A204.1 (cell line): ENCODE measurements around the gene DBNL.

Experiments
- FAIRE-seq: peaks from 2 replicates; lab custom pipeline; 2012; peaks lifted over from hg19 to GRCh38; lab: Jason Lieb, UNC

DBNL gene

DNA sequence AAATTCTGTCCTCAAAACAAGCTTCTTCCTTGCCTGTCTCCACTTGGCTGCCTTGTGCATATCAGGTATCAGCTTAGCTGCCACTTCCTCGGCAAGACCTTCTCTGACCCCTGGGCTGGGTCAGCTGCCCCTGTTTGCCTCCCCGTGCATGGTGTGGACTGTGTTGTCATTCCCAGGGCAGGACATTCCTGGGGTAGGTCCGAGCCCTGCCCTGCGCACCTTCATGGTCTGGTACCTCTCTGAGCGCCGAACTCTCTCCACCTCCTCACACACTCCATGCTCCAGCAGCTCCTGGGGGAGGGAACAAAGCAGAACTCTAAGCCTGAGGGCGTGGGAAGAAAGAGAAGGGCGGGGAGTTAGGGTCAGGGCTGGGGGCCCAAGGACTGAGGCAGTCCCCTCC, 34.0 kb downstream of the DBNL start:
- no peak for FAIRE-seq

DNA sequence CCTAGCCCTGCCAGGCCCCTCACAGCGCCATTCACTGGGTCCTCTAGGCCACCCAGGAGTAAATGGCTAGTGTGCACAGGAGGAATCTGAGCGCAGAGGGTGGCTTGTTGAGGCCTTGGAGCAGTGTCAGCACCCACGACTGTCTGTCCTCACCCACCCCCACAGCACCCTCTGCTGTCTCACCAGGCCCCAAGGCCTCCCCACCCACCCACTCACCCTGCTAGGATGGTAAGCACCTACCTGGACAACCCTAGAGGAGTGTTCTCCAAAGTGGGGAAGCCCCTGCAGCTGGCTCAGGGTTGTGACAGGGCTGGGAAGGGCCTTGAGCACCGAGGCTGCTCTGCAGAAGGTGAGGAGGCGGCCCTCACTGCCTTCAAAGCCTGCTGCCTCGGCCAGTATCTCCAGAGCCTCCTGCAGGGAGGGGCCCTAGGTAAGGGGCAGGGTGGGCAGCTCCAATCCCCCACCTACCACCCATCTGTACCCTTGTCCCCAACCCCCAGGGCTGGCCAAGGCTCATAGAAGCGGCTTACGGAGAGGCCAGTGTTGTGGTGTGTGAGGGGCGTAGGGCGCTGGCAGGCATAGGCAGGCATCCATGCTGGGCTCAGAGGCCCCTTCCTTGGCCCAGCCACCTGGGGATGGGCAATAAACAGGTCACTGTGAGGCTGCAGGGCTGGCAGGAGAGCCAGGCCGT, 35.0 kb downstream of the DBNL start:
- no peak for FAIRE-seq

DNA sequence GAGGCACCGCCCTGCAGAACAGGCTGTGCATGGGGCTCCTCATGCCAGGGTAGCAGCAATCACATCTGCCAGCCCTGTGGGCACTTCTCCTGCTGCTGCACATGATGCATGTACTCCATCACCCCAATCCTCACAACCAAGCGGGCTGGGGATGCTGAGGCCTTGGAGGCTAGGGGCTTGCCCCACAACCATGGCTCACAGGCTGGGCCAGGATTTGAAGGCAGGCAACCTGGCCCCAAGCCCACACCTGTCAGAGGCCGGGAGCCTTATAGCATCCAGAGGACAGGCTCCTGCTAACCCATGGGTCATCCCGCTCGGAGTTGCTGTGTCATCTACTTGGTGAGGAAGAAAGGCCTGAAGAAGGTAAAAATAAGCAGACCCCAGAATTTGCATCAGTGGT, 35.6 kb downstream of the DBNL start:
- no peak for FAIRE-seq

DNA sequence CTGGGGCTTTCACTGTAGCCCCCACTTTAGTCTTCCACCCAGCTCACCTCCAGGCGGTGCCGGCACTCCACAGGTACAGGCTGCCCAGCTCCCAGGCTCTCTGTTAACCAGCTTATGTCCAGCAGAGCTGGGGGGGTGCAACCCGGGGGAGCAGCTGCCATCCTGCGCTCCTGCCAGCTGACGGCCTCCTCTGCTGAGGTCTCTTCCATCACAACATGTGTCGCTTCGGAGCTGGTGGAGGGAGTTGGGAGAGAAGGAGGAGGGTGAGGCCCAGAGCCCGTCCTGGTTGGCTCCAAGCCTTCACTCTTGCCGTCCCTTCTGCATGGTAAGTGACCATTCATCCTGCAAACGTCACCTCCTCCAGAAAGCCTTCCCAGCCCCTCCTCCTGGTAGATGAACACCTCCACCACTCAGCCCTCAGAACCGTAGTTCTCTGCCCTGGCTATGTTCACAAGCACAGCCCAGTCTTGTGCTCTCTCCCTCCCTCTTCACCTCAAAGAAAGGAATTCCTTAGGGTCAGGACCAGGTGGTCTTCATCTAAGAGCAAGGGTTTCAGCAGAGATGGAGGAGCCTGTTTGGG, 36.3 kb downstream of the DBNL start:
- FAIRE-seq = no peak

DNA sequence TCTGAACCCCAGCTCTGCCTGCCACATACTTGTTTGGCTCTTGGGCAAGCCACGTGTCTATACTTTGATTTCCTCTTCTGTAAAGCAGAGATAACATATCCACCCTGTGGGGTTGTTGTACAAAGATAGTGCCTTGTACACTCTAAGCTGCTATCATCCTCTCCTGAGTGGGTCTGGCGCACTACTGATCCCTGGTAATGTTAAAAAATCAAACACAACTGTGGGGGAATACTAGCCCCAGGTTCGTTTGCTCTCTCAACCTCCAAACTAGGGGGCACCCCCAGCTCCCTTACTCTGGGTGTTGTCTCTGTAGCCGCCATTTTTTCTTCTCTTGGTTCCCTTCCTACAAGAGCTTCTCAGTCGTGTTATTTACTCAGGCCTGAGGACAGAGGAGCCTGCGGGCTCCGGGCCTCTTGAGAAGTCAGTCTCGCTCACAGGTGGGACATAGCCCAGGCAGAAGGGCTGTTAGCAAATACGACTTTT, 36.8 kb downstream of the DBNL start:
- no peak for FAIRE-seq

DNA sequence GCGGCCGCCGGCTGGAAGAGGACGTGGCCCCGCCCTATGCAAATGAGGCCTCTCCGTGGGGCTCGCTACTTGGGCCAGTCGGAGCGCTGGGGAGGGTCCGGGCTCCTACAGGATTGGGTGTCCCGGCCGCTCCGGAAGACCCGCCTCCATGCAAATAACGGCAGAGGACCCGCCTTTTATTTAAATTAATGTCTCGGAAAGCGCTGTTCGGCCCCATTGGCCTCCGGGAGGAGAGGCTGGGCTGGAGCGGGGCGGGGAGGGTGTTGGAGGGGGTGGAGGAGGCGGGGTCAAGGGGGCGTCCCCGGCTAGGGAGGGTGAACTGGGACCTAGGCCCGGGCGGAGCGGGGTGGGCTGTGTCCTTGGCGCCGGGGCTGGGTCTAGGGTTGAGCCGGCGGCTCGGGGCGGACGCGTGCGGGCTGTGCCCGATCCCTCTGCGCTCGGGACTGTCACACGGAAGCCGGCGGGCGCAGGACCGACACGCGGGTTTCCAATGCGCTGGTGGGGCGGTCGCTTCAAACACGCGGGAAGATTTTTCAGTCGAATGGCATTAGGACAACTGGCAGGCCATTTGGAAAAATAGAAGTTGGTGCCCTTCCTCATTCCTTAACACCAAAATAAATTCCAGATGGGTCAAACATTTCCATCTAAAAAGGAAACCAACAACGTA, 38.2 kb downstream of the DBNL start:
- peak; percentile 75 for FAIRE-seq

DNA sequence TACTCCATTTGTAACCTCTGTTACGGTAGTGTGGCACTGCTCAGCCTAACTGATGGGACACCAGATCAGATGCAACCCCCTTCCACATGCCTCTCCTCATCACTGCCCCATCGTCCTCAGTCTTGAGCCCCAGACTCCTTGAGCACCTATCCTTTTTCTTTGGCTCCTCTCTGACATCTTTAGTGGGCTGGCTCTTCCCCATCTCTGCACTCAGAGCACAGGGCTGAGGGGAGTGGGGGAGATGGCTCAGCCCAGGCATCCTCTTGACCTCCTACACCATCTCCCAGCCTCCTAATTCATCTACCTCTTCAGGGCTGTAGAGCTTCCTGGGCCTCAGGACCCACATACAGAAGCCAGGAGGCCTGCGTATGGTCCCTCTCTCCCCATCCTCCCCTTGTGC, 39.3 kb downstream of the DBNL start:
- FAIRE-seq = no peak

DNA sequence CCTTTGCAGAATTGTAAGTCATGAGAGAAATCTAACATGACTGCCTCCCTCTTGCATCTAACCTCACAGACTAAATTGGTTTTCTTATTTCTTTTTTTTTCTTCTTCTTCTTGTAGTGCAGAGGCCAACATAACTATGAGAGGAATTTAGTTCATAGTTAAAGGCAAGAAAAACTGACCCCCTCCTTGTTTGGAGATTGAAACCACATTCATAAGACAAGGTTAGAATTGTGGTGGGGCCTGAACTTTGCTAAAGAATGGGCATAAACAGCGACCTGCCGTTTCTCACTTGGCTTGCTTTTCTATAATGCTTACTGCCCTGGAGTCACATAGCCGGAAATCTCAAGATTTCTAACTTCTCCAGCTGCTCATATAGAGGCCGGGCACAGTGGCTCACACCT, 40.2 kb downstream of the DBNL start:
- no peak for FAIRE-seq

DNA sequence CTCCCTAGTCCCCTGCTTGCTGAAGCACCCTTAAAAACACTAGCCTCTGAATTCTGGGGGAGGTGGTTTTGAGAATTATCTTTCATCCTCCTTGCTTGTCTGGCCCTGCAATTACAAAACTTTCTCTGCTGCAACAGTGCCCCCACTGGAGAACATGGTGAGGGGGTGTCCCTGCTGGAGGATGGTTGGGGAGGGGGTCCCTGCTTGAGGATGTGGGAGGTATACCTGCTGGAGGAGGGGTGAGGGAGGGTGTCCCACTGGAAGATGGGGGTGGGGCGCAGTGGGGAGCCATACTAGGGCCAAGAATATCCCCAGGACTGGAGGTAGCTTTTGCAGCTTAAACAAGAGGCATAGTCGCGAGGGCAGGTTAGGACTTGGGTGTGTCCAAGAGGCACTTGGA, 41.0 kb downstream of the DBNL start:
- FAIRE-seq = no peak

DNA sequence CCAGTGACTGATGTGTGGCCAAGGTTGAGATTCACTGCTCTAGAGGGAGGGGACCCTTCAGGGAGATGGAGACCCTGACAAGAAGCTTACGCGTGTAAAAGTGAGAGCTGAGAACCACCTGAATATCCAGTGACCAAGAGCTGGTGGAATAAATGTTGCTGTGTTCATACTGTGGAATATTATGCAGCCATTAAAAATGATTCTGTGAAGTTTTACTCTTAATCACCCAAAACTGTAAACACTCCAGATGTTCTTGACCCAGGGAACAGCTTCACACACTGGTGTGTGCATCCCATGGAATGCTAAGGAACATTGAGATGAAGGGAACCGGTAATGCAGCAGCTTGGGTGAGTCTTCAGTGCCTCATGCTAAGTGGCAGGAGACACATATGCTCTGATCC, 42.1 kb downstream of the DBNL start:
- no peak for FAIRE-seq

DNA sequence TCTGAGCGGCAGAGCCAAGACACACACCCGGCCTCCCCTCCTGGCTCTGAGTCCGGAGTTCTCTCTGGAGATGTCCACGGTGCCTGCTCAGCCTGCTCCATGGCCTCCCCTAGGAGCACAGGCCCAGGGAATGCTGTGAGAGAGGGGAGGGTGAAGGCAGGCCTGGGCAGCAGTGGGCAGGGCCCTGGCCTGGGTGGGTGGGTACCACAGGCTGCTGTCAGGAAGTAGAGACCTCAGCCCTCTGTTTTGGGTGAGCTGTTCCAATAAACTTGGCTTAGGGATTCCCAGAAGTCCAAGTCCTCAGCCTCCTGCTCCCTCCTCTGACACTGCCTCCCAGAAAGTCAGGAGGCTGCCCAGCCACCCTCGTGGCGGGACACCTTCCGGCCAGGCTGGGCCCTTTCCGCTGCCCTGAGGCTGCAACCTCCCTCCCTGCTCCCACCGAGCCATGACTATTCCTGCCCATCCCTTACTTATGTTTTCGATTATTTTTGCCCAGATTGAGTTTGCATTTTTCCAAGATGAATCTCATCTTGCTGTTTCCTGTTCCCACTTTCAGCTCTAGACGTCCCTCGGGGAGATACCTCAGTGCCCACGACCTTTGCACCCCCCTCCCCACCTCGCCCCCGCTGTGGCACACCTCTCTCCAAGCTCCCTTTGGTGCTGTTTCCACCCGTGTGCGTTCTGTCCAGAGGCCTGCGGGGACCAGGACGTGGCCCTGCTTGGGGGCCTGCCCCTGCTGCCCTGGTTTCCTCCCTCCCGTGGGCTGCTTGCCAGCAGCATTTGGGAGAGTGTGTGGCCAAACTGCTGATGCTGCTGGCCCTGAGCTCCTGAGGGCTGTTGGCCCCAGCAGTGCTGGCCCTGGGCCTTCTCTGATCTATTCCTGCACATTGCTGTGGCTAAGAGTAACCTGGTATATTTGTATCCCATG, 43.7 kb downstream of the DBNL start:
- no peak for FAIRE-seq

DNA sequence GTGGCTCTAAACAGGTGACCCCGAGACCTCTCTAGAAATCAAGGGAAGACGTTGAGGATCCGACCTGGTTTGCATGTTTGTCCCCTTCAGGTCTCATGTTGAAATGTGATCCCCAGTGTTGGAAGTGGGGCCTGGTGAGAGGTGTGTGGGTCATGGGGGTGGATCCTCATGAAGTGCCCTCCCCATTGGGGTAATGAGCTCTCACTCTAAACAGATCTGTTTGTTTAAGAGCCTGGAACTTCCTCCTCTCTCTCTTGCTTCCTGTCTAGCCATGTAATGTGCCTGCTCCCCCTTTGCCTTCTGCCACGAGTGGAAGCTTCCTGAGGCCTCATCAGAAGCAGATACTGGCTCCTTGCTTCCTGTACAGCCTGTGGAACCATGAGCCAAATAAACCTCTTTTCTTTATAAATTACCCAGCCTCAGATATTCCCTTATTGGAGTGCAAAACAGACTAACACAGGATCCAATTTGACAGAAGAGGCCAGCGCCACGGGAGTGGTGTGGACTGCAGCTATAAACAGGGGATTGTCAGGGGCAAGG, 48.7 kb downstream of the DBNL start:
- FAIRE-seq = no peak

DNA sequence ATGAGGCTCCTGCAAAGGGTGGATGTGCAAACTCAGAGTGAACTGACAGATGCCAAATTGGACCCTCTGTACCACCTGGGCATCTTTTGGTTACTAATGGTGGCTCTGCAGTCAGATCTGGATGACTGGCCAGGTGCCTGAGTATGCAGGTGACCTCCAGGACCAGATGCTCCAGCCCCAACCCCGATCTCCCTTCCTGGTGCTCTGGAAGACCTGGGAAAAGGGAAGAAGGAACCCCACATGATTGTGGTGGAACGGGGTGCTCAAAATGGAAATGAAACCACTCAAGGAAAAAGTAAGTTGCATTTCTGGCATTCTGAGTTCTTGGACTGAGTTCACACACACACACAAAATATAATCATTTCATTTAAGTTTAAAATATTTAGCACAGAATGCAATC, 49.9 kb downstream of the DBNL start:
- FAIRE-seq = no peak

DNA sequence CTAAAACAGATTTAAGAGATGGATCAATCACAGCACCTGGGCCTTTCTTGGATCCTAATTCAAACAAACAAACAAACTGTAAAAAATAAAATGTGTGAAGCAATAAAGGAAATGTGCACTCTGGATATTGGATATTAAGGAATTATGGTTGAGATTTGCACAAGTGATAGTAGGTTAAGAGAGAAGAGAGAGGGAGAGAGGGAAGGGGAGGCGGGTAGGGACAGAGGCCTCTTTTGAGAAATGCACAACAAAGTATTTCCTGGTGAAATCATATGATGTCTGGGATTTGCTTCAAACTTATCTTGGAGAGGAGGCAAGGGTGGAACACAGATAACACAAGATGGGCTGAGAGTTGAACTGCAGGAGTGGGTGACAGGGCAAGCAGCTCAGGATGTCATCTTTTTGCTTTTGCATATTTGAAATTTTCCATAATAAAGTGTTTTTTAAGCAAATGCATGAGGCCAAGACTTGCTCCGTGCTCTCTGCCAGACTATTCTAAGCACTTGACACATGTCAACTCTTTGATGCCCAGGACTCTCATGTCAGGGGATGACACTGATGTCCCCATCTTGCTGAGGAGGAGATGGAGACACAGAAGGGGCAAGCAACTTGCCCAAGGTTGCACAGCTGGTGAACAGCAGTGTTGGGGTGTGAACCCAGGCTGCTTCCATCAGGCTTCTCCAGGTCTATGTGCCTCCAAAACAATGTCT, 50.5 kb downstream of the DBNL start:
- FAIRE-seq = no peak

DNA sequence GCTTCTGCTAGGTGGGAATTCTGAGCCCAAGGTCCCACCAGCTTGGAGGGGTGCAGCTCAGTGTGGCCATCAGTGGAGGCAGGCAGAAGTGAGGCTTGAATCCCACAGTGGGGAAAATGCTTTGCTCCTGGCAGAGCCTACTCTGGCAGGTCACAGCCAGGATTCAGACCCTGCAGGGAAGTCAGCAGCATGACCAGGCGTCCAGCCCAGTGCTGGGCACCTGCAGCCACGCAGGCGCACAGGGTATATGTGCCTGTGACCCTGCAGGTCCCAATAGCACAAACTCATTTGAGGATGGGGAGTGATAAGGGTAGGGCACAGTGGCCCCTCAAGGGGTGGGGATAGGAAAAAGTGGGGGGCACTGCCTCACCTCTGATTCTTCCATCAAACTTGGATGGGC, 51.3 kb downstream of the DBNL start:
- no peak for FAIRE-seq

DNA sequence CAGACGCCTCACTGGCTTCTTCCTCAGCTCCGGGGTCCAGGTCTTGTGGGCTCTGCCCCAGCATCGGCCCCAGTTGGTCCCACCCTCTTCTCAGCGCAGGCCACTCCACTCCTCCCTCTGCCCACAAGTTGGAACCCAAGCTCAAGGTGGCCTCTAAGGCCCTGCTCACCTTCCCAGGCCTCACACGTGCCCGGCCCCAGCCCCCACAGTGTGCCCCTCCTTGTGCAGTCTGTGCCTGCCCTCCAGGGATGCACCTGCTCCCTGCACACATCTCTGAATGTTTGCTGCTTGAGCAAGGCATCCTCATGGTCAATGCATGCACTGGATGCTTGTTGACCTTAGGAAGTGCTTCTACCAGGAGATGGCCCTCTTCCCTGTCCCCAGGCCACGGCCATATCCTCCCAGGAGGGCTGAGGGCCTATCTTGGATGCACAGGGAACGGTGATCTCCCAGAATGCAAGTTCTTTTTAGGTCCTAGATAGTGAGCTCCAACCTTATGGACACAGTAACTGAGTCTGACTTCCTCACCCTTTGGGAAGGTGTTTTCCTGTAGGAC, 51.9 kb downstream of the DBNL start:
- no peak for FAIRE-seq

DNA sequence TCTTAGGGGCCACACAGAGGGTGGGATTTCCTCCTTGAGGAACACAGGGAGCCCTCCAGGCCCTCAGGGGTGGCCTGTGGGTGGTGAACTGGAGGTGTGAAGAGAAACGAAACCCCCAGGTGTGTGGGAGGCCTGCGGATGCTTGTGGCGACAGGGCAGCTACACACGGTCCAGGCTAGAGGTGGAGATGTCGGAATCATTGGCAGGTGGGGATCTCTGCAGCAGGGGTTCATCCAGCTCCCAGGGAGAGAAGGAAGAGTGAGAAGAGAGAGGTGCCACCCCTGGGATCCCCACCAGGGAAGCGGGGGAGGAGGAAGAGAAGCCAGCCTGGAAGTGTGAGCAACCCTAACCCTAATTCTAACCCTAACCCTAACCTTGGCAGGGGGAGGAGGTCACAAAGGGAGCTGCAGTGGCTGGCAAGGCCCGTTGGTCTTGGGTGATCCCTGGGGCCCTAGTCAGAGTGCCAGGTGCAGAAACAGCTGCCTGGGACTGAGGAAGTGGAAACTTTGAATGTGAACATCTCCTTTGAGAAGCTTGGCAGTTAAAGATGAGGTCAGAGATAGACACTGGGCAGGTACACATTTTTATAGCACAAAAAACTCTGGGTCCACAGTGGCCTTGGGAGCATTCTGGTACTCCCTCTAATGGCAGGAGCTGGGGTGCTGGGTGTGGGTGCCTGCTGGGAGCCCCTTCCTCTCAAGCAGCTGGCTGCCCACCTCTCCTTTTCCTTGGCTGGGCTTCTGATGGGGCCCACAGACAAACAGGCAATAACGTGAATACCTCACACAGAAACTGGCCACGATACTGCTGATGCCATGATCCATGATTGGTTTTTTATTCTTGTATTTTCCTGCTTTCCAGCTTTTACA, 52.8 kb downstream of the DBNL start:
- no peak for FAIRE-seq

DNA sequence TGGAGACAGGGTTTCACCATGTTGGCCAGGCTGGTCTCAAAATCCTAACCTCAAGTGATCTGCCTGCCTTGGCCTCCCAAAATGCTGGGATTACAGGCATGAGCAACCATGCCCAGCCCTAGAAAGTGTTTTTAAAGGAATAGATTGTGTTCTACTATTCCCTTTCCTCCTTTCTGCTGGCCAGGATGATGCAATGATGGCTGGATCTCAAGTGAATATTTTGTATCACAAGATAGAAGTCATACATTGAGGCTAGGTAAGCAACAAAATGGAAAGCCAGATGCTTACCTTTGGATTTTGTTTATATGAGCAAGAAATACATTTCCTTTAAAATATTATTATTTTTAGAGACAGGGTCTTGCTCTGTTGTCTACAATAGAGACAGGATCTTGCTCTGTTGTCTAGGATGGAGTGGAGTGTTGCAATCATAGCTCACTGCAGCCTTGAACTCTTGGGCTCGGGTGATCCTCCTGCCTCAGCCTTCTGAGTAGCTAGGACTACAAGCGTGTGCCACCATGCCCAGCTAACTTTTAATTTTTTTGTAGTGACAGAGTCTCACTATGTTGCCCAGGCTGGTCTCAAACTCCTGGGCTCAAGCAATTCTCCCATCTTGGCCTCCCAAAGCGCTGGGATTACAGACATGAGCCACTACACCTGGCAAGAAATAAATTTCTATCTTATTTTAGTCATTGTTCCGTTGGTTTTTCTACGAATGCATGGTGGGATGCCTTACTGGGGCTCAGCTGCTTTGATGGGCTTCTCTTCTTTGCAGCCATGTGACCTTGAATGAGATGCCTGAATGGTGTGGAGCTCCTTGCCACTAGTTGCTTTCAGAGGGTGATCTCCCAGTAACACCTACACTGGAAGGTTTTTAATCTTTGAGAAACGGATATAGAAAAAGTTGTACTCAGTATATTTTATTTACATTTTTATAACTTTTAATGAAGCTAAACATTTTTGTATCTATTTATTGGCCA, 53.9 kb downstream of the DBNL start:
- no peak for FAIRE-seq

DNA sequence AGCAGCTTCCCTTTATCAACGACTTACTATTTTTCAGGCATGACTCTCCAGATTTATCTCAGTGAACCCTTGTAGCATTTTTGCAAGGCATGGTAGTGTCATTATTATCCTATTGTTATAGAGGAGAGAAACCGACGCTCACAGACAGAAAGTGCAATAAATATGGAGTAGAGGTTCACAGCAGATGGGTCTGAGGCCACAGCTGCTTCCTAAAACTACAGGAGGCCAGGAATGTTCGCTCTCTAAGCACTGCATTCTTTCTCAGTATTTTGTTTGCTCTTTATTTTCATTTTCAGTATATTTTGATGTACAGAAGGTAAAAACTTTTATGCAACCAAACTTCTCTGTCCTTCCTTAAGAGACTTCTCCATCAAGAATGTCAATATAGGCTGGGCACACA, 55.2 kb downstream of the DBNL start:
- FAIRE-seq = no peak
